Nephron progenitor cell (in vitro differentiated cells): ENCODE data around the gene PLPPR1.

ENCODE experiments used
- DNase-seq: peaks from one replicate; pipeline ENCODE4 v3.0.0; 2021
- H3K27ac Mint-ChIP-seq: 2 replicates; pipeline ENCODE4 v1.8.0; 2021; ENCODE audit warnings: mild to moderate bottlenecking, moderate library complexity, mixed read lengths
- H3K27me3 Mint-ChIP-seq: 2 replicates; pipeline ENCODE4 v1.8.0; 2021; ENCODE audit warnings: mild to moderate bottlenecking, low read depth, mixed read lengths; ENCODE audit not compliant: poor library complexity
- H3K36me3 Mint-ChIP-seq: 2 replicates; pipeline ENCODE4 v1.8.0; 2021; ENCODE audit warnings: low read depth, mixed read lengths
- H3K4me1 Mint-ChIP-seq: 2 replicates; pipeline ENCODE4 v1.8.0; 2021; ENCODE audit warnings: mixed read lengths
- H3K4me3 Mint-ChIP-seq: 2 replicates; pipeline ENCODE4 v1.8.0; 2021; ENCODE audit warnings: mild to moderate bottlenecking, moderate library complexity, mixed read lengths
- H3K9me3 Mint-ChIP-seq: 2 replicates; pipeline ENCODE4 v1.8.0; 2021; ENCODE audit warnings: mild to moderate bottlenecking, moderate library complexity, mixed read lengths
- CTCF ChIP-seq: fragments of 200-600 bp; sonication (generic); IDR thresholded peaks from 2 replicates; pipeline ENCODE4 v1.5.0; 2021; ENCODE audit warnings: antibody characterized with exemption

The PLPPR1 gene

GRCh38 chr9:101232405-101232977 lies 204.0 kb downstream of the PLPPR1 start:
- DNase-seq = no peak
- H3K4me1 Mint-ChIP-seq = peaks cover 21% of the 10 kb centered on the region
- H3K36me3 Mint-ChIP-seq = no peaks in the 10 kb centered on the region
- TF ChIP-seq CTCF = no peak
- H3K27ac Mint-ChIP-seq = no peak overlapping the region
- no peak overlapping the region for H3K4me3 Mint-ChIP-seq
- H3K9me3 Mint-ChIP-seq = no peaks in the 10 kb centered on the region
- no peaks in the 10 kb centered on the region for H3K27me3 Mint-ChIP-seq

GRCh38 chr9:101235105-101235866 lies 206.8 kb downstream of the PLPPR1 start:
- no peak overlapping the region for H3K4me3 Mint-ChIP-seq
- TF ChIP-seq CTCF = peak; percentile 69
- H3K27me3 Mint-ChIP-seq = no peaks in the 10 kb centered on the region
- no peaks in the 10 kb centered on the region for H3K36me3 Mint-ChIP-seq
- H3K4me1 Mint-ChIP-seq = peaks cover 14% of the 10 kb centered on the region
- DNase-seq = no peak
- H3K9me3 Mint-ChIP-seq = peaks cover 8% of the 10 kb centered on the region
- no peak overlapping the region for H3K27ac Mint-ChIP-seq

GRCh38 chr9:101242651-101243050 lies 214.1 kb downstream of the PLPPR1 start:
- H3K36me3 Mint-ChIP-seq = no peaks in the 10 kb centered on the region
- DNase-seq = no peak
- H3K27ac Mint-ChIP-seq = no peak overlapping the region
- H3K4me3 Mint-ChIP-seq = no peak overlapping the region
- H3K27me3 Mint-ChIP-seq = peaks cover 2% of the 10 kb centered on the region
- peaks cover 13% of the 10 kb centered on the region for H3K9me3 Mint-ChIP-seq
- no peak for TF ChIP-seq CTCF
- H3K4me1 Mint-ChIP-seq = no peaks in the 10 kb centered on the region

GRCh38 chr9:101246691-101247090 lies 218.2 kb downstream of the PLPPR1 start:
- peaks cover 6% of the 10 kb centered on the region for H3K27me3 Mint-ChIP-seq
- no peak overlapping the region for H3K4me3 Mint-ChIP-seq
- no peaks in the 10 kb centered on the region for H3K4me1 Mint-ChIP-seq

GRCh38 chr9:101247297-101247696 lies 218.8 kb downstream of the PLPPR1 start:
- no peak for TF ChIP-seq CTCF
- H3K9me3 Mint-ChIP-seq = no peaks in the 10 kb centered on the region
- no peaks in the 10 kb centered on the region for H3K4me1 Mint-ChIP-seq
- H3K36me3 Mint-ChIP-seq = no peaks in the 10 kb centered on the region
- H3K27me3 Mint-ChIP-seq = peaks cover 6% of the 10 kb centered on the region
- no peak overlapping the region for H3K4me3 Mint-ChIP-seq
- no peak overlapping the region for H3K27ac Mint-ChIP-seq
- DNase-seq = no peak

More at GRCh38 chr9:101246691-101247090, 218.2 kb downstream of the PLPPR1 start:
- Mint-ChIP-seq H3K36me3 (no peaks in the 10 kb centered on the region), H3K9me3 (no peaks in the 10 kb centered on the region), H3K27ac (no peak overlapping the region)
- no peak for DNase-seq
- no peak for TF ChIP-seq CTCF
